Loucy (cell line): ENCODE results near the gene DGAT2.
"Not testable (repeated sequence)": the region's sequence is repeated elsewhere in the genome, so short reads cannot be mapped to it uniquely, and the experiment has no call there.

Experiments used
- H2AFZ ChIP-seq: fragments of 200-600 bp; sonication (generic); 2 replicates; pipeline ENCODE4 v1.6.0; 2016; ENCODE audit warnings: antibody characterized with exemption, mild to moderate bottlenecking, low read length, moderate library complexity
- H3F3A ChIP-seq: fragments of 200-600 bp; 2 replicates; pipeline ENCODE4 v1.6.0; 2016; ENCODE audit warnings: antibody characterized with exemption, low read depth, mild to moderate bottlenecking
- H3K27me3 ChIP-seq: fragments of 200-600 bp; sonication (generic); 2 replicates; pipeline ENCODE4 v1.6.1; 2014; ENCODE audit warnings: low read length, mild to moderate bottlenecking; ENCODE audit not compliant: insufficient read depth, poor library complexity, severe bottlenecking
- H3K36me3 ChIP-seq: fragments of 200-600 bp; sonication (generic); 2 replicates; pipeline ENCODE4 v1.6.1; 2016; ENCODE audit warnings: low read length; ENCODE audit not compliant: insufficient read depth
- H3K4me1 ChIP-seq: fragments of 200-600 bp; sonication (generic); 2 replicates; pipeline ENCODE4 v1.5.1; 2014; ENCODE audit warnings: low read length, mild to moderate bottlenecking; ENCODE audit not compliant: insufficient read depth, poor library complexity, severe bottlenecking
- H3K4me2 ChIP-seq: fragments of 200-600 bp; sonication (generic); 2 replicates; pipeline ENCODE4 v1.6.0; 2014; ENCODE audit warnings: antibody characterized with exemption, low read length, low read depth, mild to moderate bottlenecking; ENCODE audit not compliant: poor library complexity, severe bottlenecking
- H3K4me3 ChIP-seq: fragments of 200-600 bp; sonication (generic); 2 replicates; pipeline ENCODE4 v1.5.1; 2014; ENCODE audit warnings: low read length, mild to moderate bottlenecking, mixed read lengths; ENCODE audit not compliant: poor library complexity, severe bottlenecking
- H3K79me2 ChIP-seq: fragments of 200-600 bp; sonication (generic); 2 replicates; pipeline ENCODE4 v1.6.1; 2014; ENCODE audit warnings: low read length; ENCODE audit not compliant: insufficient read depth
- H3K9ac ChIP-seq: fragments of 200-600 bp; sonication (generic); 2 replicates; pipeline ENCODE4 v1.6.0; 2014; ENCODE audit warnings: mild to moderate bottlenecking, low read depth, low read length, moderate library complexity; ENCODE audit not compliant: poor library complexity, severe bottlenecking
- H3K9me2 ChIP-seq: fragments of 200-600 bp; sonication (generic); replicated peaks from 2 replicates; pipeline ENCODE4 v1.6.1; 2016; ENCODE audit warnings: low read depth, low read length, mixed read lengths
- H3K9me3 ChIP-seq: fragments of 200-600 bp; sonication (generic); 2 replicates; pipeline ENCODE4 v1.6.1; 2014; ENCODE audit warnings: mild to moderate bottlenecking, antibody characterized with exemption, low read length, low read depth; ENCODE audit not compliant: insufficient read depth
- H4K20me1 ChIP-seq: fragments of 200-600 bp; sonication (generic); 2 replicates; pipeline ENCODE4 v1.6.0; 2014; ENCODE audit warnings: antibody characterized with exemption, low read length, mild to moderate bottlenecking; ENCODE audit not compliant: insufficient read depth, poor library complexity, severe bottlenecking
- CTCF ChIP-seq: fragments of 200-600 bp; sonication (generic); conservative IDR thresholded peaks from 2 replicates; pipeline ENCODE4 v1.5.1; 2014; ENCODE audit warnings: mild to moderate bottlenecking, antibody characterized with exemption, low read length
- EZH2phosphoT487 ChIP-seq: fragments of 200-600 bp; IDR thresholded peaks from 2 replicates; pipeline ENCODE4 v1.6.1; 2018; ENCODE audit warnings: antibody characterized with exemption, mild to moderate bottlenecking, moderate library complexity, borderline replicate concordance

DGAT2 gene

GRCh38 chr11:75754933-75755332 is 13.6 kb upstream of the DGAT2 start:
- H3K9ac ChIP-seq, H3F3A ChIP-seq, H3K9me2 ChIP-seq, H3K79me2 ChIP-seq, H3K27me3 ChIP-seq, H3K4me3 ChIP-seq, H3K4me2 ChIP-seq, H4K20me1 ChIP-seq, H3K9me3 ChIP-seq, H2AFZ ChIP-seq, H3K36me3 ChIP-seq, H3K4me1 ChIP-seq: not testable (repeated sequence)

GRCh38 chr11:75757651-75758050 is 10.9 kb upstream of the DGAT2 start:
- no peaks in the 10 kb centered on the region for H4K20me1 ChIP-seq
- H3K4me1 ChIP-seq = no peaks in the 10 kb centered on the region
- no peak overlapping the region for H3K4me3 ChIP-seq
- H3K9me3 ChIP-seq = no peaks in the 10 kb centered on the region
- H2AFZ ChIP-seq = no peak overlapping the region
- H3K4me2 ChIP-seq = no peak overlapping the region
- H3K9ac ChIP-seq = no peak overlapping the region
- H3K9me2 ChIP-seq = no peaks in the 10 kb centered on the region
- no peak for TF ChIP-seq EZH2phosphoT487
- TF ChIP-seq CTCF = no peak
- H3K79me2 ChIP-seq = no peaks in the 10 kb centered on the region
- H3F3A ChIP-seq = no peaks in the 10 kb centered on the region
- H3K27me3 ChIP-seq = no peaks in the 10 kb centered on the region
- H3K36me3 ChIP-seq = no peaks in the 10 kb centered on the region

- H3K79me2 ChIP-seq = no peaks in the 10 kb centered on the region
- H3K4me3 ChIP-seq = no peak overlapping the region
- H3K4me2 ChIP-seq = no peak overlapping the region
- no peaks in the 10 kb centered on the region for H3K9me2 ChIP-seq
- TF ChIP-seq CTCF = no peak
- no peak for TF ChIP-seq EZH2phosphoT487
- H3K36me3 ChIP-seq = no peaks in the 10 kb centered on the region
- no peaks in the 10 kb centered on the region for H3K4me1 ChIP-seq
- no peaks in the 10 kb centered on the region for H3K27me3 ChIP-seq
- no peak overlapping the region for H3K9ac ChIP-seq
- H2AFZ ChIP-seq = peak overlapping the region; percentile 36; the same call in 1 of the 2 replicates
- H3F3A ChIP-seq = no peaks in the 10 kb centered on the region
- no peaks in the 10 kb centered on the region for H4K20me1 ChIP-seq
- no peaks in the 10 kb centered on the region for H3K9me3 ChIP-seq
Measured at GRCh38 chr11:75759832-75760231, 8.7 kb upstream of the DGAT2 start.

- Histone ChIP-seq H3K36me3 (no peaks in the 10 kb centered on the region), H3F3A (no peaks in the 10 kb centered on the region), H2AFZ (no peak overlapping the region), H3K9ac (no peak overlapping the region), H3K9me2 (no peaks in the 10 kb centered on the region), H3K4me2 (no peak overlapping the region), H3K9me3 (no peaks in the 10 kb centered on the region), H4K20me1 (no peaks in the 10 kb centered on the region), H3K27me3 (no peaks in the 10 kb centered on the region), H3K4me3 (no peak overlapping the region), H3K4me1 (no peaks in the 10 kb centered on the region), H3K79me2 (no peaks in the 10 kb centered on the region)
- no peak for TF ChIP-seq EZH2phosphoT487
- TF ChIP-seq CTCF = no peak
Measured at GRCh38 chr11:75760243-75760642, 8.3 kb upstream of the DGAT2 start.
